ENCODE data around the gene TP53I11. TPM values are rescaled to one million over a fixed set of nuclear protein-coding genes. Genes with fewer than 3 reads are reported as not detected.

Gene TP53I11
- total and polyA plus RNA-seq, 2 experiments from 2014 or later, result 23.5 to 43.9 TPM

GRCh38 chr11:44889266-44889665, 61.4 kb downstream of the TP53I11 start:
- peaks cover 28% of the 10 kb centered on the region for H3K4me1 ChIP-seq (ENCODE audit: insufficient read depth)
- no peak overlapping the region for H3K4me3 ChIP-seq
- ATAC-seq (no peak), DNase-seq (ENCODE audit: low spot score) (no peak)
- no peaks in the 10 kb centered on the region for H3K27me3 ChIP-seq (ENCODE audit: insufficient read depth)
- no peaks in the 10 kb centered on the region for H3K36me3 ChIP-seq (ENCODE audit: insufficient read depth)
- no peak overlapping the region for H2AFZ ChIP-seq
- H3F3A ChIP-seq (replicated peaks; ENCODE audit: low read depth), result no peaks in the 10 kb centered on the region
- no peaks in the 10 kb centered on the region for H3K9me2 ChIP-seq (ENCODE audit: insufficient read depth)
- no peaks in the 10 kb centered on the region for H3K36me3 Mint-ChIP-seq (ENCODE audit: low read depth)
- H3K79me2 ChIP-seq (replicated peaks; ENCODE audit: insufficient read depth), result no peaks in the 10 kb centered on the region
- peaks cover 6% of the 10 kb centered on the region for H3K27me3 Mint-ChIP-seq (ENCODE audit: insufficient read depth, low read depth, poor library complexity)
- no peak overlapping the region for H3K27ac Mint-ChIP-seq
- no peak for TF ChIP-seq ZNF331 (CRISPR knock-in tag; IDR thresholded peaks at IDR 0.05; ENCODE audit: low read depth)
- TF ChIP-seq, protein P1, sequence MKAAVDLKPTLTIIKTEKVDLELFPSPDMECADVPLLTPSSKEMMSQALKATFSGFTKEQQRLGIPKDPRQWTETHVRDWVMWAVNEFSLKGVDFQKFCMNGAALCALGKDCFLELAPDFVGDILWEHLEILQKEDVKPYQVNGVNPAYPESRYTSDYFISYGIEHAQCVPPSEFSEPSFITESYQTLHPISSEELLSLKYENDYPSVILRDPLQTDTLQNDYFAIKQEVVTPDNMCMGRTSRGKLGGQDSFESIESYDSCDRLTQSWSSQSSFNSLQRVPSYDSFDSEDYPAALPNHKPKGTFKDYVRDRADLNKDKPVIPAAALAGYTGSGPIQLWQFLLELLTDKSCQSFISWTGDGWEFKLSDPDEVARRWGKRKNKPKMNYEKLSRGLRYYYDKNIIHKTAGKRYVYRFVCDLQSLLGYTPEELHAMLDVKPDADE (IDR thresholded peaks at IDR 0.05), result no peak
- no peak for TF ChIP-seq ZNF462 (CRISPR knock-in tag; IDR thresholded peaks at IDR 0.05)
- TF ChIP-seq, protein P2, sequence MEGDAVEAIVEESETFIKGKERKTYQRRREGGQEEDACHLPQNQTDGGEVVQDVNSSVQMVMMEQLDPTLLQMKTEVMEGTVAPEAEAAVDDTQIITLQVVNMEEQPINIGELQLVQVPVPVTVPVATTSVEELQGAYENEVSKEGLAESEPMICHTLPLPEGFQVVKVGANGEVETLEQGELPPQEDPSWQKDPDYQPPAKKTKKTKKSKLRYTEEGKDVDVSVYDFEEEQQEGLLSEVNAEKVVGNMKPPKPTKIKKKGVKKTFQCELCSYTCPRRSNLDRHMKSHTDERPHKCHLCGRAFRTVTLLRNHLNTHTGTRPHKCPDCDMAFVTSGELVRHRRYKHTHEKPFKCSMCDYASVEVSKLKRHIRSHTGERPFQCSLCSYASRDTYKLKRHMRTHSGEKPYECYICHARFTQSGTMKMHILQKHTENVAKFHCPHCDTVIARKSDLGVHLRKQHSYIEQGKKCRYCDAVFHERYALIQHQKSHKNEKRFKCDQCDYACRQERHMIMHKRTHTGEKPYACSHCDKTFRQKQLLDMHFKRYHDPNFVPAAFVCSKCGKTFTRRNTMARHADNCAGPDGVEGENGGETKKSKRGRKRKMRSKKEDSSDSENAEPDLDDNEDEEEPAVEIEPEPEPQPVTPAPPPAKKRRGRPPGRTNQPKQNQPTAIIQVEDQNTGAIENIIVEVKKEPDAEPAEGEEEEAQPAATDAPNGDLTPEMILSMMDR (conservative IDR thresholded peaks at IDR 0.05; ENCODE audit: low read depth in 2 of 2), result no peak
- TF ChIP-seq EZH2 (IDR thresholded peaks at IDR 0.05; ENCODE audit: low read depth, unreplicated experiment), result no peak
- no peak for TF ChIP-seq JUNB (IDR thresholded peaks at IDR 0.05; ENCODE audit: unreplicated experiment)
- TF ChIP-seq NANOG (IDR thresholded peaks at IDR 0.05; ENCODE audit: borderline replicate concordance), result no peak
- no peak for TF ChIP-seq ZNF114 (CRISPR knock-in tag; IDR thresholded peaks at IDR 0.05)
- TF ChIP-seq STAT1 (IDR thresholded peaks at IDR 0.05; ENCODE audit: unreplicated experiment), result no peak
- TF ChIP-seq POLR2AphosphoS5 (IDR thresholded peaks at IDR 0.05; ENCODE audit: low read depth), result no peak
- TF ChIP-seq CREB1 (CRISPR knock-in tag; IDR thresholded peaks at IDR 0.05; ENCODE audit: low read depth), result no peak
- no peak for TF ChIP-seq EZH2phosphoT487 (IDR thresholded peaks at IDR 0.05; ENCODE audit: unreplicated experiment)
- no peak for TF ChIP-seq REST (IDR thresholded peaks at IDR 0.05; ENCODE audit: unreplicated experiment)
- no peak overlapping the region for H3K27ac ChIP-seq (ENCODE audit: low read depth)
- H3K4me2 ChIP-seq, result no peak overlapping the region
- peaks cover 59% of the 10 kb centered on the region for H3K4me1 Mint-ChIP-seq
- H3K9me3 Mint-ChIP-seq, result no peaks in the 10 kb centered on the region
- no peaks in the 10 kb centered on the region for H4K20me1 ChIP-seq (replicated peaks; ENCODE audit: insufficient read depth)
- no peak overlapping the region for H3K4me3 Mint-ChIP-seq

All from GM23338 (cell line).